B cell (primary cell): ENCODE measurements around the gene PLCB1. TPM values are rescaled to one million over a fixed set of nuclear protein-coding genes. Genes with fewer than 3 reads are reported as not detected.

Experiments used
- ATAC-seq: fragments of 200-7000 bp; cut with Tn5 transposase; one replicate; pipeline ENCODE4 v1.10.0; 2021; ENCODE audit warnings: low read depth, mild to moderate bottlenecking, moderate number of reproducible peaks, moderate library complexity
- CTCF ChIA-PET: fragments of 350-600 bp; sonication (Branson Sonifier 250); formaldehyde crosslinking; loops from one replicate; lab custom pipeline; 2021; ENCODE audit warnings: antibody characterized with exemption, inconsistent platforms; lab: Charles Lee
- POLR2A ChIA-PET: fragments of 350-600 bp; sonication (Branson Sonifier 250); formaldehyde crosslinking; loops from one replicate; lab custom pipeline; 2021; ENCODE audit warnings: antibody characterized with exemption; lab: Charles Lee
- DNase-seq: peaks from one replicate; pipeline ENCODE4 v3.0.0; 2013
- H2AFZ ChIP-seq: 2 replicates; pipeline ENCODE4 v1.6.1; 2012; ENCODE audit warnings: mild to moderate bottlenecking, low read depth, low read length; ENCODE audit not compliant: insufficient read depth, poor library complexity, severe bottlenecking
- H3K27ac ChIP-seq, 2 donors: 1 replicate in 1 of 2; 2 replicates in 1 of 2; pipeline ENCODE4 v1.5.1; 2012 to 2013; ENCODE audit warnings: low read length in 2 of 2, mild to moderate bottlenecking in 2 of 2, moderate library complexity in 1 of 2
- H3K27me3 ChIP-seq, 4 experiments: fragments of 200-600 bp in 1 of 4; sonication (generic) in 1 of 4; replicated peaks in 1 of 4; 1 replicate in 2 of 4; 2 replicates in 2 of 4; pipeline versions ENCODE4 v1.6.1 to v1.7.0; 2013 to 2016; ENCODE audit warnings: low read length in 3 of 4, mild to moderate bottlenecking in 2 of 4, mixed read lengths in 1 of 4, moderate library complexity in 1 of 4; ENCODE audit not compliant: insufficient read depth in 4 of 4, control insufficient read depth in 3 of 4; ENCODE audit errors: control extremely low read depth in 1 of 4
- H3K36me3 ChIP-seq, 2 experiments: replicated peaks in 1 of 2; 1 replicate in 1 of 2; 2 replicates in 1 of 2; pipeline versions ENCODE4 v1.6.1 to v1.7.1; 2013; ENCODE audit warnings: low read length in 1 of 2; ENCODE audit not compliant: insufficient read depth in 2 of 2, control insufficient read depth in 1 of 2; ENCODE audit errors: control extremely low read depth in 1 of 2, extremely low read depth in 1 of 2
- H3K4me1 ChIP-seq, 2 donors: fragments of 200-600 bp in 1 of 2; sonication (generic) in 1 of 2; 1 replicate in 1 of 2; 2 replicates in 1 of 2; pipeline versions ENCODE4 v1.5.1 to v1.6.1; 2013 to 2017; ENCODE audit warnings: low read length in 2 of 2; ENCODE audit not compliant: control insufficient read depth in 2 of 2, insufficient read depth in 2 of 2
- H3K4me2 ChIP-seq: replicated peaks from 2 replicates; pipeline ENCODE3; 2012; ENCODE audit warnings: mild to moderate bottlenecking, low read depth, low read length; ENCODE audit not compliant: poor library complexity, severe bottlenecking
- H3K4me3 ChIP-seq, 5 experiments: fragments of 200-600 bp in 1 of 5; sonication (generic) in 1 of 5; 1 replicate in 3 of 5; 2 replicates in 2 of 5; pipeline versions ENCODE4 v1.5.1 to v1.7.0; 2011 to 2016; ENCODE audit warnings: low read length in 4 of 5, mild to moderate bottlenecking in 4 of 5, low read depth in 2 of 5, control low read depth in 1 of 5, moderate library complexity in 1 of 5; ENCODE audit not compliant: insufficient read depth in 1 of 5; ENCODE audit errors: control extremely low read depth in 1 of 5, extremely low read depth in 1 of 5
- H3K79me2 ChIP-seq: fragments of 200-600 bp; sonication (generic); one replicate; pipeline ENCODE4 v1.6.0; 2016; ENCODE audit warnings: low read length; ENCODE audit not compliant: control insufficient read depth, insufficient read depth
- H3K9ac ChIP-seq: fragments of 200-600 bp; sonication (generic); 2 replicates; pipeline ENCODE4 v1.6.1; 2017; ENCODE audit warnings: mild to moderate bottlenecking, low read length, moderate library complexity
- H3K9me3 ChIP-seq, 3 donors: one replicate each; pipeline versions ENCODE4 v1.6.1 to v1.7.1; 2013; ENCODE audit warnings: low read length in 2 of 3; ENCODE audit not compliant: control insufficient read depth in 2 of 3, insufficient read depth in 1 of 3; ENCODE audit errors: control extremely low read depth in 1 of 3
- H4K20me1 ChIP-seq: 2 replicates; pipeline ENCODE4 v1.6.0; 2012; ENCODE audit warnings: mild to moderate bottlenecking, low read length; ENCODE audit not compliant: insufficient read depth, control insufficient read depth, poor library complexity, severe bottlenecking
- H3K27ac Mint-ChIP-seq: one replicate; pipeline ENCODE4 v1.8.0; 2021; ENCODE audit warnings: mixed read lengths
- H3K27me3 Mint-ChIP-seq: one replicate; pipeline ENCODE4 v1.8.0; 2021; ENCODE audit warnings: mixed read lengths
- H3K4me1 Mint-ChIP-seq: one replicate; pipeline ENCODE4 v1.8.0; 2021; ENCODE audit warnings: mixed read lengths
- H3K4me3 Mint-ChIP-seq: one replicate; pipeline ENCODE4 v1.8.0; 2021; ENCODE audit warnings: mixed read lengths
- H3K9me3 Mint-ChIP-seq: one replicate; pipeline ENCODE4 v1.8.0; 2022; ENCODE audit warnings: mixed read lengths; ENCODE audit not compliant: insufficient read depth
- EZH2 ChIP-seq: IDR thresholded peaks from 2 replicates; pipeline ENCODE4 v1.6.1; 2012; ENCODE audit warnings: borderline replicate concordance, low read depth, mild to moderate bottlenecking, moderate library complexity, low read length; ENCODE audit not compliant: insufficient read depth, poor library complexity, severe bottlenecking
- WGBS: methylation state at CpG from one replicate; pipeline ENCODE4 v1.1.5; 2013; ENCODE audit warnings: missing lambda C conversion rate; ENCODE audit not compliant: insufficient coverage; 5-methylcytosine and 5-hydroxymethylcytosine counted together
- intact Hi-C: fragments of 100-400 bp; cut with micrococcal nuclease; formaldehyde crosslinking; loops from one replicate; pipeline ENCODE4 v1.10.0; 2022
- polyA plus RNA-seq: library from polyadenylated mRNA; depleted of rRNA; stranded (reverse); fragments of >200 nt; gene quantifications from 2 replicates; pipeline ENCODE4 v1.2.3, GENCODE V29; 2012
- total RNA-seq, 2 donors: library from RNA; stranded (reverse); fragments of 120-200 nt in 1 of 2; gene quantifications; 1 replicate in 1 of 2; 2 replicates in 1 of 2; pipeline versions ENCODE4 v1.2.3 to v1.2.4, GENCODE V29; 2013 to 2022
- TF ChIP-seq, protein P1 (sequence below): fragments of 200-600 bp; IDR thresholded peaks from one replicate; pipeline ENCODE4 v1.8.0; 2022; ENCODE audit warnings: antibody characterized with exemption, mild to moderate bottlenecking

PLCB1 gene
- total and polyA plus RNA-seq, 2 donors (not counting 1 experiment from before 2014, with no cell fraction given): 0.18 to 0.47 TPM

DNA sequence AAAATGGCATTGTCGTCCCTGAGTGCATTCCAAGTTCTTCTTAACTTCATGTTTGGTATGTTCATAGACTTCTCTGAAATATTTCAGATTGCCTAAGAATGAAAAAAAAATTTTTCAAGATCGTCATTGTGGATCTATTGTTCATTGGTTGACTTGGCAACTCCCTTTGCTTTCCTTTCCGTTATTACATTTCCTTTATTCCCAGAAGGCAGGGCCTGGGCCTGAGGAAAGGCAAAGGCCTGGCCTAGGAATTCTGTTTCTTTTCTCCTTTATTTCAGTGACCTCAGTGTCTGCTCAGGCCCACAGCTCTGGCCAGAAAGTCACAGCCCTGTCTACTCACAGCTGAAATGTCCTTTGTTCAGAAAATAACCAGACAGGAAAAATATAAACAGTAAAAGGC is 535.2 kb downstream of the PLCB1 start:
- H3K27me3 ChIP-seq: no peaks in the 10 kb centered on the region
- intact Hi-C loops: no loop called here
- H3K4me3 ChIP-seq: no peak overlapping the region
- H3K27ac ChIP-seq: no peak overlapping the region
- no peaks in the 10 kb centered on the region for H3K79me2 ChIP-seq
- no peaks in the 10 kb centered on the region for H3K4me1 Mint-ChIP-seq
- H3K9me3 ChIP-seq: no peaks in the 10 kb centered on the region
- no peaks in the 10 kb centered on the region for H4K20me1 ChIP-seq
- H3K4me3 Mint-ChIP-seq: no peak overlapping the region
- ChIA-PET CTCF (no interaction called here), POLR2A (no interaction called here)
- ATAC-seq (no peak), DNase-seq (no peak)
- H3K27ac Mint-ChIP-seq: no peak overlapping the region
- 100% methylated on average over 2 of the region's 3 CpGs for WGBS
- no peaks in the 10 kb centered on the region for H3K27me3 Mint-ChIP-seq
- TF ChIP-seq, protein P1, sequence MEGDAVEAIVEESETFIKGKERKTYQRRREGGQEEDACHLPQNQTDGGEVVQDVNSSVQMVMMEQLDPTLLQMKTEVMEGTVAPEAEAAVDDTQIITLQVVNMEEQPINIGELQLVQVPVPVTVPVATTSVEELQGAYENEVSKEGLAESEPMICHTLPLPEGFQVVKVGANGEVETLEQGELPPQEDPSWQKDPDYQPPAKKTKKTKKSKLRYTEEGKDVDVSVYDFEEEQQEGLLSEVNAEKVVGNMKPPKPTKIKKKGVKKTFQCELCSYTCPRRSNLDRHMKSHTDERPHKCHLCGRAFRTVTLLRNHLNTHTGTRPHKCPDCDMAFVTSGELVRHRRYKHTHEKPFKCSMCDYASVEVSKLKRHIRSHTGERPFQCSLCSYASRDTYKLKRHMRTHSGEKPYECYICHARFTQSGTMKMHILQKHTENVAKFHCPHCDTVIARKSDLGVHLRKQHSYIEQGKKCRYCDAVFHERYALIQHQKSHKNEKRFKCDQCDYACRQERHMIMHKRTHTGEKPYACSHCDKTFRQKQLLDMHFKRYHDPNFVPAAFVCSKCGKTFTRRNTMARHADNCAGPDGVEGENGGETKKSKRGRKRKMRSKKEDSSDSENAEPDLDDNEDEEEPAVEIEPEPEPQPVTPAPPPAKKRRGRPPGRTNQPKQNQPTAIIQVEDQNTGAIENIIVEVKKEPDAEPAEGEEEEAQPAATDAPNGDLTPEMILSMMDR: no peak
- TF ChIP-seq EZH2: no peak
- H3K9me3 Mint-ChIP-seq: no peaks in the 10 kb centered on the region
- H2AFZ ChIP-seq: no peak overlapping the region
- H3K36me3 ChIP-seq: no peaks in the 10 kb centered on the region
- no peak overlapping the region for H3K9ac ChIP-seq
- no peak overlapping the region for H3K4me2 ChIP-seq
- H3K4me1 ChIP-seq: no peaks in the 10 kb centered on the region

DNA sequence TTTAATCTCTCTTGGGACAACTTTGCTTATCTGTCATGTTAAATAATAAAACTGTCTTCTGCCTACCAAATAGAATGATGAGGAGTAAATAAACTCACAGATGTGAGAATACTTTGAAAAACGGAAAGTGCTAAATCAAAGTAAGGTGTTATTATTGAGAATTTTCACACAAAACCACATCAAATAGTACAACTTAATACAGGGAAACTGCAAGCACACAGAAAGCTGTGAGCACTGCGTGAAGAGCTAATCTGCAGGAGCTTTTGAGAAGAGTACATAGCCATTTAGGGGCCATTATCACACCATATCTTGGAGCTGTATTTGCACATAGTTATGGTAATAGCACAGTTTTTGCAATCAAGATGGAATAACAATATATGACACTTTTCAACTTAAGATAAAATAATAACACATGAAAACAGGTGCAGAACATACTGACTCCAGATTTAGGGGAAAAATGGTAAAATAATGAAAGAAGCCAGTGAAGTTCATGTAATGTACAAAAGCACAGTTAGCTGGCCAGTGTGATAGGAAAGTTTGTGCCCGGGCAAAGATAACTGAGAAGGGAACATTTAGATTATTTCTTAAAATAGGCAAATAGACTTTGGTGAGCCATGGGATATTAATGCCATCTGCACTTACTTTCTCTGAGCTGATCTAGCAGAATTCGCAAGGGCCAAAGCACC is 538.3 kb downstream of the PLCB1 start:
- Mint-ChIP-seq H3K4me3 (no peak overlapping the region), H3K27me3 (no peaks in the 10 kb centered on the region), H3K4me1 (no peaks in the 10 kb centered on the region), H3K27ac (no peak overlapping the region), H3K9me3 (no peaks in the 10 kb centered on the region)
- CTCF ChIA-PET: no interaction called here
- Histone ChIP-seq H3K27ac (no peak overlapping the region), H3K9ac (no peak overlapping the region), H3K27me3 (no peaks in the 10 kb centered on the region), H3K4me3 (no peak overlapping the region), H3K36me3 (no peaks in the 10 kb centered on the region), H3K4me2 (no peak overlapping the region), H3K79me2 (no peaks in the 10 kb centered on the region), H4K20me1 (no peaks in the 10 kb centered on the region), H3K9me3 (no peaks in the 10 kb centered on the region), H2AFZ (no peak overlapping the region), H3K4me1 (no peaks in the 10 kb centered on the region)
- POLR2A ChIA-PET: no interaction called here
- WGBS: 100% methylated on average over 1 of the region's 4 CpGs
- intact Hi-C loops: no loop called here
- TF ChIP-seq, protein P1: no peak
- TF ChIP-seq EZH2: no peak
- ATAC-seq (no peak), DNase-seq (no peak)
